Cardiac ventricle fibroblast (primary cell): ENCODE results near the gene TMEM258. TPM values are rescaled to one million over a fixed set of nuclear protein-coding genes. Genes with fewer than 3 reads are reported as not detected.

Source experiments
- total RNA-seq: library from RNA; depleted of rRNA; stranded (reverse); fragments of >200 nt; gene quantifications from 2 replicates; pipeline ENCODE4 v1.2.3, GENCODE V29; 2015

The TMEM258 gene
- total RNA-seq, result 66.2 and 71.3 TPM in 2 replicates

GRCh38 chr11:61792310-61793082, at the start of gene TMEM258, which contains the start of gene FEN1:
Gene TMEM258, minus strand, starts transcription at chr11:61792599. Its CDS starts 41 bp downstream, at chr11:61792558.
Gene FEN1, plus strand, starts transcription at chr11:61792911. Its CDS starts 2,451 bp downstream, at chr11:61795362.

GRCh38 chr11:61827571-61828378, 35.4 kb upstream of the TMEM258 start, which contains the start of gene FADS2:
Gene FADS2, plus strand, starts transcription at chr11:61828300. Its CDS starts 91 bp downstream, at chr11:61828391.

GRCh38 chr11:61816736-61817455, 24.5 kb upstream of the TMEM258 start, which contains the start of gene FADS1:
Gene FADS1, minus strand, starts transcription at chr11:61817003. Its CDS starts 74 bp downstream, at chr11:61816929.

GRCh38 chr11:61752117-61752924, 40.1 kb downstream of the TMEM258 start, which contains the start of gene MYRF:
Gene MYRF, plus strand, starts transcription at chr11:61752636. Its CDS starts 109 bp downstream, at chr11:61752745.

Other genes with a start within 250 kb of the TMEM258 start
- gene SYT7, start 211.5 kb downstream of the TMEM258 start, total RNA-seq, result 2.2 and 3.8 TPM in 2 replicates
- 1.6 TPM in 2 replicates for gene DAGLA, start 112.2 kb downstream of the TMEM258 start, total RNA-seq
- 0.31 and 0.44 TPM in 2 replicates for gene MYRF, start 40.0 kb downstream of the TMEM258 start, total RNA-seq
- 10.7 and 12.1 TPM in 2 replicates for gene FEN1, start 312 bp upstream of the TMEM258 start, total RNA-seq
- 30.2 and 37.8 TPM in 2 replicates for gene FADS1, start 24.4 kb upstream of the TMEM258 start, total RNA-seq
- 35.9 and 42.7 TPM in 2 replicates for gene FADS2, start 35.7 kb upstream of the TMEM258 start, total RNA-seq
- gene FADS3, start 98.9 kb upstream of the TMEM258 start, total RNA-seq, result 66.8 and 89.6 TPM in 2 replicates
- gene RAB3IL1, start 125.0 kb upstream of the TMEM258 start, total RNA-seq, result 13.3 and 16.0 TPM in 2 replicates
- 1.2 and 2.5 TPM in 2 replicates for gene BEST1, start 157.8 kb upstream of the TMEM258 start, total RNA-seq
- gene FTH1, start 175.0 kb upstream of the TMEM258 start, total RNA-seq, result 5,288 and 6,400 TPM in 2 replicates